NCI-H774 (cell line): ENCODE results near the gene DNAJB8.

Experiments used
- DNase-seq: peaks from one replicate; lab custom pipeline; 2025; lab: John Stamatoyannopoulos, UW

The DNAJB8 gene

GRCh38 chr3:128482666-128483656 is 16.3 kb upstream of the DNAJB8 start:
- DNase-seq = no peak

GRCh38 chr3:128482175-128482574 is 15.5 kb upstream of the DNAJB8 start:
- no peak for DNase-seq

DNA sequence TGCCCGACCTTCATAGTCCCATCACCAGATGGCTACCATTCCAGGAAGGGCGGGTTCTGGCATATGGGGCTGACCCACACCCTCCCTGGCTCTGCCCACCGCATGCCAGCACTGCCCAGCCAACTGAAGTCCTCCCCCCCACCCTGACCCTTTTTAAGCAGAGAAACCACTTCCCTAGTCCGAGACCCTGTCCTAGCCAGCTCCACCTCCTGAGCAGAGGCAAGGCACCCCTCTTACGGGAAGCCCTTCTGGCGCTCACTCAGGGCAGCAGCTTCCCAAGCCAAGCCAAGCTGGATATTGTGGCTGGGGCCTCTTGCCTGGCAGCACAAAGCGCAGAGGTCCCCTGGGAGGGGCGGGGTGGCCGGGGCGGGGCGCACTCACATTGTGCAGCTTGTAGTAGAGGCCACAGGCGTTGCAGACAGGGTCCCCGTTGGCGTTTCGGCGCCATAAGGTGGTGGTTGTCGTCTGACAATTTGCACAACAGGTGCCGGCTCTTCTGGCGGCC is 14.8 kb upstream of the DNAJB8 start:
- no peak for DNase-seq

DNA sequence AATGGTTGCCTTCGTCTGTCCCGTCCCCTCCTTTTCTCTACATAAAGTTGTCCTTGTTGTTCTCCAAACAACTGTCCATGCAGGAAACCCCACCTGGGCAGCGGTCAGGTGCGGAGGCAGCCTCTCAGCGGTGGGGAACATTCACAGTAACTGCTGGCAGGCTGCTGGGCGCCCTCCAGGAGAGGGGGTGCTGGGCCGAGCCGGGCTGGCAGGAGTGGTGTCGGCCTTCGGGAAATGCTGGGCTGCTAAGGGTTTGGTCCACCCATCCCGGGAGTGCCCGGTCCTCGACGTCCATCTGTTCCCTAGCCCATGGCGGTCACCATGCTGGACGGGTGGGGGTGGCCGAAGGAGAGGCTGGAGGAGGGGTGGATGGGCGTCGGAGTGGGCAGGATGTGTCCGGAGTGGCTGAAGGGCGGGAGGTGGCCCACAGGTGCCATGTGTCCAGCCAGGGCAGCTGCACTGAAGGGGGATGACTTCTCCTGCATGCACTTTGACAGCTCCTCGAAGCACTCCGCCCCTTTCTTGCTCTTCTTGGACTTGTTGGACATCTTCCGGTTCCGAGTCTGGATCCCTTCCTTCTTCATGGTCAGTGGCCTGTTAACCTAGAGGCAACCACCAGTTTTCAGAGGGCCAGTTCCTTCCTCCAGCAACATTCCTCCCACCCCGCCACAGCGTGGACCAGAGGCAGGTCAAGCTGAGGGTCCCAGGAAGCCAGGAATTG is 14.2 kb upstream of the DNAJB8 start:
- DNase-seq = no peak

DNA sequence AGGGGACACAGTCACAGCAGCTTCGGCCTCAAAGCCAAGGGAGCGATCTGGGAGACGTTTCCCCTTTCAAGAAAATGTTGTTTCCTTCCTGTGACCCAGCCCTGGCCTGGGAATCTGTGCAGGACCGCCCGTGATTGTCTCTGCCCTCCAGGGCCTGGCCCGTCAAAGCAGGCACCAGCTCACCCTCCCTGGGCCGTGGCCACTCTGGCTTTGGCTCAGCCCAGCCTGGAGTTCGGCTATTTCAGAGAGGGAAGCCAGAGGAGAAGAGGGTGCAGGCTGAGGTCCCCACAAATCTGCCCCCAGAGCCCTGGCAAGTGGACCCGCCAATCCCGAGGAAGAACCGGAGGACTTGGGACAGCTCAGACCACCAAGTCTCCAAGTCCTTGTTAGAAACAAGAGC is 13.6 kb upstream of the DNAJB8 start:
- DNase-seq = no peak

GRCh38 chr3:128479558-128480086 is 12.9 kb upstream of the DNAJB8 start:
- DNase-seq = no peak

GRCh38 chr3:128478576-128479506 is 12.2 kb upstream of the DNAJB8 start:
- no peak for DNase-seq

DNA sequence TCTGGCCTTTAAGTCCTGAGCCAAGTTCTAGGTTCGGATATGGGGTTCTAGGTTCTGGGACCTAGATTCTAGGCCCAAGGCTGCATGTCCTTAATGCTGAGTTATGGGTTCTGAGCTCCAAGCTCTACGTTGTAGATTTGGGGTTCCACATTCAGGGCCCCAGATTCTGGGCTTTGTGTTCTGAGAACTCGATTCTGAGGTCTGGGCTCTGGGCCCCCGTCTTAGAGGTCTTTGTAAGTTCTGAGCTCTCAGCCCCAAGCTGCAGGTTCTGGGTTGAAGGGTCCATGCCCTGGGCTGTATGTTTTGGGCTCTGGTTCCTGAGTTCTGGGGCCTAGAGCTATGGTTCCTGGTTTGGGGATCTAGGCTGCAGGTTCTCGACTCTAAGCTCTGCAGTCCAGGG is 10.0 kb upstream of the DNAJB8 start:
- DNase-seq = no peak

- no peak for DNase-seq
Measured at GRCh38 chr3:128475355-128475754, 8.7 kb upstream of the DNAJB8 start.

DNA sequence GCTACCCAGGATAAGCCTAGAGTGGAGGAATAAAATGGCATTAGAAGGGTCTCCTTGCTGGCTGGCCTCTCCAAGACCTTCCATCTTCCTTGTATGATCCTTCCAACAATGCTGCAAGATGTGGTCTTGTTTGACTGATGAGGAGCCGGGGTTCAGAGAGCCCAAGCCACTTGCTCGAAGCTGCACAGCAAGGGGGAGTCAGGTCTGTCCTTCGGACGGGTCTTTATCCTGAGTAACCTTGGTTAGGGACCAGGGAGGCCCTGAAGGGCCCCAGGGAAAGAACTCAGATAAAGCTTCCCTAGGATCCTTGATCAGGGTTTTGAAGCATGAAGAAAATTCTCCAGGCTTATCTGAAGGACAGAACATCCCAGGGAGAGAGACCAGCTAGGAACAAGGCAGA is 7.0 kb upstream of the DNAJB8 start:
- no peak for DNase-seq

- DNase-seq = no peak
Measured at GRCh38 chr3:128473180-128473519, 6.5 kb upstream of the DNAJB8 start.

- DNase-seq = no peak
Measured at GRCh38 chr3:128472449-128473179, 5.9 kb upstream of the DNAJB8 start.

DNA sequence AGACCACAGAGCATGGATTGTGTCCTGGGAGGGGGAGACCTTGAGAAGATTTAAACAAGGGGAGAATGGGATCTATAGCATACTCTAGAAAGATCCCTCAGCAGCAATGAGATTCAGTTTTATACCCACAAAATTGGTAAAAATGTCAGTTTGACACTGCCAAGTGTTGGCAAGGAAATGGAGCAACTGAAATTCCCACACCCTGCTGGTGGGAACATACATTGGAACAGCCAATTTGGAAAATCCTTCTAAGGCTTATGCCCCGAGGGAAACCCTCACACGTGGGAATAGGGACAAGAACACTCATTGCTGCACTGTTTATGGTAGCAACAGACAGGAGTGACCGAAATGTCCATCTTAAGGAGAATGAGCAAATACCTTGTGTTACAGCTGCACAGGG is 5.0 kb upstream of the DNAJB8 start:
- DNase-seq = no peak

- no peak for DNase-seq
Measured at GRCh38 chr3:128471110-128471509, 4.4 kb upstream of the DNAJB8 start.

- DNase-seq = no peak
Measured at GRCh38 chr3:128470134-128470899, 3.6 kb upstream of the DNAJB8 start.

DNA sequence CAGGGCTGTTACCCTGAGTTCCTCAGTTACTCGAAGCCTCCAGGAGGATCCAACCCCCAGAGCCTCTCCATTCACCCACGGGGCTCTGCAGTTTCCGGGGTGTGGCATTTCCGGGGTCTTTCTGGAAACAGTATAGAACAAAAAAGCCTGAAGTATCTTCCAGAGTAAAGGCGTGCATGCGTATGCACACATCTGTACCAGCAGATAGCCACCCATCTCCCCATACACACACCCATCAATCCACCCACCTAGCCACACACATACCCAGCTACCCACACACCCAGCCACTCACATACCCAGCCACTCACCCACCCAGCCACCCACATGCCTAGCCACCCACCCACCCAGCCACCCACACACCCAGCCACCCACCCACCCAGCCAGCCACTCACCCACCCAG is 2.9 kb upstream of the DNAJB8 start:
- DNase-seq = no peak

GRCh38 chr3:128468791-128469527 is 2.3 kb upstream of the DNAJB8 start:
- DNase-seq = no peak

- DNase-seq = no peak
Measured at GRCh38 chr3:128468285-128468790, 1.6 kb upstream of the DNAJB8 start.

GRCh38 chr3:128464702-128465101 is 2.0 kb downstream of the DNAJB8 start:
- DNase-seq = no peak
